Measurements from ENCODE around the gene LAMC3.
A peak's percentile ranks its signal among the peaks of the same experiment; 100 is the strongest.

Gene LAMC3

GRCh38 chr9:130981756-130982137 is 27.2 kb upstream of the LAMC3 start:
- no peak for TF ChIP-seq CTCF (IDR thresholded peaks at IDR 0.05; ENCODE audit: unreplicated experiment in 3 of 3)
- peaks cover 3% of the 10 kb centered on the region for H3K4me1 Mint-ChIP-seq
- H3K36me3 Mint-ChIP-seq (ENCODE audit: low read depth): no peaks in the 10 kb centered on the region
- no peaks in the 10 kb centered on the region for H3K9me3 Mint-ChIP-seq
- peaks cover 76% of the 10 kb centered on the region for H3K27me3 Mint-ChIP-seq (ENCODE audit: low read depth)
- no peak overlapping the region for H3K27ac Mint-ChIP-seq
- H3K4me3 Mint-ChIP-seq: no peak overlapping the region

GRCh38 chr9:130982636-130983358 is 26.2 kb upstream of the LAMC3 start:
- no peak for TF ChIP-seq CTCF (IDR thresholded peaks at IDR 0.05; ENCODE audit: unreplicated experiment in 3 of 3)
- H3K27ac Mint-ChIP-seq: no peak overlapping the region
- H3K4me1 Mint-ChIP-seq: peaks cover 11% of the 10 kb centered on the region
- peaks cover 78% of the 10 kb centered on the region for H3K27me3 Mint-ChIP-seq (ENCODE audit: low read depth)
- H3K36me3 Mint-ChIP-seq (ENCODE audit: low read depth): no peaks in the 10 kb centered on the region
- H3K4me3 Mint-ChIP-seq: no peak overlapping the region
- no peaks in the 10 kb centered on the region for H3K9me3 Mint-ChIP-seq

GRCh38 chr9:130983359-130983670 is 25.7 kb upstream of the LAMC3 start:
- Mint-ChIP-seq H3K4me1 (peaks cover 14% of the 10 kb centered on the region), H3K27me3 (ENCODE audit: low read depth) (peaks cover 83% of the 10 kb centered on the region), H3K36me3 (ENCODE audit: low read depth) (no peaks in the 10 kb centered on the region), H3K27ac (no peak overlapping the region), H3K4me3 (no peak overlapping the region), H3K9me3 (no peaks in the 10 kb centered on the region)
- TF ChIP-seq CTCF (IDR thresholded peaks at IDR 0.05; ENCODE audit: unreplicated experiment in 3 of 3): no peak

GRCh38 chr9:130983970-130984369 is 25.0 kb upstream of the LAMC3 start:
- no peak for TF ChIP-seq CTCF (IDR thresholded peaks at IDR 0.05; ENCODE audit: unreplicated experiment in 3 of 3)
- H3K27ac Mint-ChIP-seq: peak overlapping the region in 1 of 3 experiments; percentile 21
- H3K9me3 Mint-ChIP-seq: no peaks in the 10 kb centered on the region
- H3K36me3 Mint-ChIP-seq (ENCODE audit: low read depth): no peaks in the 10 kb centered on the region
- H3K27me3 Mint-ChIP-seq (ENCODE audit: low read depth): peaks cover 89% of the 10 kb centered on the region
- no peak overlapping the region for H3K4me3 Mint-ChIP-seq
- peaks cover 18% of the 10 kb centered on the region for H3K4me1 Mint-ChIP-seq

- H3K9me3 Mint-ChIP-seq: no peaks in the 10 kb centered on the region
- peaks cover 18% of the 10 kb centered on the region for H3K4me1 Mint-ChIP-seq
- no peaks in the 10 kb centered on the region for H3K36me3 Mint-ChIP-seq (ENCODE audit: low read depth)
- peaks cover 91% of the 10 kb centered on the region for H3K27me3 Mint-ChIP-seq (ENCODE audit: low read depth)
- no peak for TF ChIP-seq CTCF (IDR thresholded peaks at IDR 0.05; ENCODE audit: unreplicated experiment in 3 of 3)
- peak overlapping the region in 1 of 3 experiments; percentile 21 for H3K27ac Mint-ChIP-seq
- H3K4me3 Mint-ChIP-seq: no peak overlapping the region
Measured at GRCh38 chr9:130984521-130984920, 24.5 kb upstream of the LAMC3 start.

GRCh38 chr9:130985029-130985428 is 23.9 kb upstream of the LAMC3 start:
- H3K4me1 Mint-ChIP-seq: peaks cover 18% of the 10 kb centered on the region
- peaks cover 88% of the 10 kb centered on the region for H3K27me3 Mint-ChIP-seq (ENCODE audit: low read depth)
- TF ChIP-seq CTCF (IDR thresholded peaks at IDR 0.05; ENCODE audit: unreplicated experiment in 3 of 3): no peak
- H3K36me3 Mint-ChIP-seq (ENCODE audit: low read depth): no peaks in the 10 kb centered on the region
- no peak overlapping the region for H3K4me3 Mint-ChIP-seq
- no peak overlapping the region for H3K27ac Mint-ChIP-seq
- H3K9me3 Mint-ChIP-seq: no peaks in the 10 kb centered on the region

Measured in nephron (organoid).